HepG2 (cell line): ENCODE measurements around the gene PSMG3. TPM values are rescaled to one million over a fixed set of nuclear protein-coding genes. Genes with fewer than 3 reads are reported as not detected.

Experiments
- ATAC-seq: fragments of 200-7000 bp; cut with Tn5 transposase; 3 replicates; pipeline ENCODE4 v1.9.1; 2020; ENCODE audit warnings: mild to moderate bottlenecking, moderate library complexity
- BruUV-seq: library from RNA; stranded (reverse); fragments of 400-500 nt; replicated peaks from 2 replicates; lab custom pipeline; 2021; lab: Mats Ljungman, UMichigan
- CTCF ChIA-PET: fragments of 300-600 bp; formaldehyde crosslinking; extraction: SDS; loops from one replicate; lab custom pipeline; 2021; ENCODE audit warnings: low total read pairs, inconsistent platforms, low intra/inter-chr PET ratio; lab: Yijun Ruan, JAX
- POLR2A ChIA-PET: fragments of 350-600 bp; sonication (Branson Sonifier 250); formaldehyde crosslinking; loops from one replicate; lab custom pipeline; 2020; ENCODE audit warnings: antibody characterized with exemption, inconsistent platforms; lab: Yijun Ruan, JAX
- DNase-seq: peaks from one replicate; pipeline ENCODE4 v3.0.0-alpha.2; 2015; ENCODE audit warnings: low spot score
- FAIRE-seq: peaks from 3 replicates; lab custom pipeline; 2011; peaks lifted over from hg19 to GRCh38; lab: Jason Lieb, UNC
- H2AFZ ChIP-seq: one replicate; pipeline ENCODE4 v1.6.1; 2011; ENCODE audit warnings: low read length, inconsistent platforms
- H3K27ac ChIP-seq: fragments of 300-600 bp; 3 replicates; pipeline ENCODE4 v1.8.0; 2011; ENCODE audit warnings: mixed run types, mild to moderate bottlenecking, mixed read lengths, low read length, inconsistent platforms; ENCODE audit not compliant: insufficient read depth; ENCODE audit errors: extremely low read length
- H3K27me3 ChIP-seq, 2 experiments: fragments of 200-600 bp in 1 of 2; 2 replicates in 1 of 2; 3 replicates in 1 of 2; pipeline versions ENCODE4 v1.6.0 to v1.8.0; 2011; ENCODE audit warnings: low read length in 2 of 2, mild to moderate bottlenecking in 2 of 2, moderate library complexity in 2 of 2, inconsistent platforms in 1 of 2; ENCODE audit not compliant: insufficient read depth in 2 of 2, control insufficient read depth in 1 of 2
- H3K36me3 ChIP-seq, 2 experiments: fragments of 200-600 bp in 1 of 2; replicated peaks in 1 of 2; 2 replicates in 1 of 2; 3 replicates in 1 of 2; pipeline versions ENCODE4 v1.5.1 to v1.8.0; 2011; ENCODE audit warnings: low read length in 2 of 2, inconsistent platforms in 1 of 2; ENCODE audit not compliant: insufficient read depth in 2 of 2, control insufficient read depth in 1 of 2
- H3K4me1 ChIP-seq: 2 replicates; pipeline ENCODE4 v1.5.1; 2012; ENCODE audit warnings: low read length, inconsistent platforms; ENCODE audit not compliant: insufficient read depth
- H3K4me2 ChIP-seq: 2 replicates; pipeline ENCODE4 v1.6.0; 2011; ENCODE audit warnings: low read depth, low read length, inconsistent platforms
- H3K4me3 ChIP-seq, 3 experiments: fragments of 200-600 bp in 1 of 3; sonication (generic), shearing (Covaris generic) in 1 of 3; replicated peaks in 1 of 3; 2 replicates each; pipeline ENCODE4 v1.5.1; 2011 to 2016; ENCODE audit warnings: low read length in 3 of 3, inconsistent platforms in 2 of 3, low read depth in 2 of 3, mild to moderate bottlenecking in 2 of 3, control low read depth in 1 of 3, mixed read lengths in 1 of 3; ENCODE audit not compliant: insufficient read depth in 1 of 3
- H3K79me2 ChIP-seq: one replicate; pipeline ENCODE4 v1.6.1; 2011; ENCODE audit warnings: low read length, inconsistent platforms; ENCODE audit not compliant: insufficient read depth
- H3K9ac ChIP-seq: 2 replicates; pipeline ENCODE4 v1.6.0; 2011; ENCODE audit warnings: mild to moderate bottlenecking, low read depth, low read length, inconsistent platforms; ENCODE audit not compliant: insufficient read depth
- H3K9me3 ChIP-seq: 2 replicates; pipeline ENCODE4 v1.5.1; 2012; ENCODE audit warnings: mild to moderate bottlenecking, low read length
- H4K20me1 ChIP-seq: 2 replicates; pipeline ENCODE4 v1.6.0; 2011; ENCODE audit warnings: inconsistent platforms, mild to moderate bottlenecking, low read length, moderate library complexity; ENCODE audit not compliant: insufficient read depth
- CBFB ChIP-seq: sonication (generic); formaldehyde crosslinking; IDR thresholded peaks from 2 replicates; pipeline ENCODE4 v1.4.0; 2020; ENCODE audit warnings: missing genetic modification reagents
- CEBPG ChIP-seq: IDR thresholded peaks from 2 replicates; pipeline ENCODE4 v1.6.1; 2016
- GMEB2 ChIP-seq: IDR thresholded peaks from 2 replicates; pipeline ENCODE4 v1.6.1; 2016; ENCODE audit warnings: missing biosample characterization, missing genetic modification reagents, low read depth
- HNF1B ChIP-seq: sonication (generic); formaldehyde crosslinking; IDR thresholded peaks from 2 replicates; pipeline ENCODE4 v1.5.1; 2020; ENCODE audit warnings: mild to moderate bottlenecking, moderate library complexity, missing genetic modification reagents
- MBD4 ChIP-seq: IDR thresholded peaks from 2 replicates; pipeline ENCODE4 v1.6.1; 2012; ENCODE audit warnings: low read length, inconsistent platforms, borderline replicate concordance
- NPAS2 ChIP-seq: sonication (generic); formaldehyde crosslinking; IDR thresholded peaks from 2 replicates; pipeline ENCODE4 v1.8.0; 2022; ENCODE audit warnings: mild to moderate bottlenecking, missing genetic modification reagents, borderline replicate concordance
- SOX13 ChIP-seq, 3 experiments: fragments of 450-650 bp in 1 of 3; sonication (generic) in 1 of 3; formaldehyde crosslinking in 1 of 3; IDR thresholded peaks in 2 of 3; conservative IDR thresholded peaks in 1 of 3; 2 replicates each; pipeline versions ENCODE4 v1.5.0 to v1.6.1; 2016 to 2020; ENCODE audit warnings: antibody characterized with exemption in 1 of 3, mild to moderate bottlenecking in 1 of 3, missing compliant biosample characterization in 1 of 3, missing genetic modification reagents in 1 of 3, moderate library complexity in 1 of 3
- TCF12 ChIP-seq, 2 experiments: fragments of 450-650 bp in 1 of 2; sonication (generic) in 1 of 2; formaldehyde crosslinking in 1 of 2; IDR thresholded peaks; 2 replicates each; pipeline versions ENCODE4 v1.6.1 to v1.8.0; 2017 to 2022; ENCODE audit warnings: antibody characterized with exemption in 1 of 2, mild to moderate bottlenecking in 1 of 2, missing genetic modification reagents in 1 of 2, moderate library complexity in 1 of 2
- ZBED4 ChIP-seq: sonication (generic); formaldehyde crosslinking; IDR thresholded peaks from 2 replicates; pipeline ENCODE4 v1.4.0; 2020; ENCODE audit warnings: missing genetic modification reagents, borderline replicate concordance
- ZNF891 ChIP-seq: sonication (generic); formaldehyde crosslinking; IDR thresholded peaks from 2 replicates; pipeline ENCODE4 v1.5.0; 2020; ENCODE audit warnings: mild to moderate bottlenecking, missing genetic modification reagents
- ZSCAN20 ChIP-seq: sonication (generic); formaldehyde crosslinking; IDR thresholded peaks from 2 replicates; pipeline ENCODE4 v1.4.0; 2020; ENCODE audit warnings: missing genetic modification reagents, mild to moderate bottlenecking, borderline replicate concordance
- WGBS: methylation state at CpG from one replicate; pipeline ENCODE4 v1.1.6; 2017; ENCODE audit warnings: low lambda C conversion rate; 5-methylcytosine and 5-hydroxymethylcytosine counted together
- in situ Hi-C: cut with HindIII; loops from 2 replicates; pipeline ENCODE4 v1.10.0; 2017; ENCODE audit warnings: low pct_unique_long_range_greater_than_20kb; ENCODE audit not compliant: extremely low pct_ligation_motif_present
- intact Hi-C: fragments of 100-400 bp; cut with micrococcal nuclease; formaldehyde crosslinking; loops from one replicate; pipeline ENCODE4 v1.10.0; 2022; ENCODE audit not compliant: unreplicated experiment
- polyA plus RNA-seq, 8 experiments: library from polyadenylated mRNA; depleted of rRNA in 3 of 8; stranded (reverse) in 7 of 8; unstranded in 1 of 8; fragments of >200 nt; fragmentation: Illumina TruSeq in 4 of 8; extraction: Trizol in 4 of 8; gene quantifications; 2 replicates each; pipeline versions ENCODE4 v1.2.1 to v1.2.3, GENCODE V29; 2011 to 2016; ENCODE audit warnings: low read depth in 4 of 8, missing spikeins in 1 of 8, mixed read lengths in 1 of 8; ENCODE audit not compliant: insufficient read depth in 1 of 8
- total RNA-seq, 5 experiments: library from RNA; depleted of rRNA; stranded (reverse); fragments of >200 nt; fragmentation: Illumina TruSeq; extraction: Trizol; gene quantifications; 2 replicates each; pipeline ENCODE4 v1.2.3, GENCODE V29; 2016; ENCODE audit warnings: low read depth in 1 of 5

The PSMG3 gene
- total and polyA plus RNA-seq, 2 of the 13 experiments (the other 11 are each of a cell fraction or from before 2014, with no cell fraction given) = 29.6 to 48.4 TPM

- DNase-seq (no peak), ATAC-seq (no peak), FAIRE-seq (no peak)
- no TSS peak for BruUV-seq
- H3K36me3 ChIP-seq = no peaks in the 10 kb centered on the region
- H3K27me3 ChIP-seq = peaks cover 9 to 51% of the 10 kb centered on the region in 2 experiments; a peak in 4 of 5 replicates
- no peak overlapping the region for H2AFZ ChIP-seq
- WGBS = 27% methylated on average over 5 of the region's 8 CpGs
- H3K79me2 ChIP-seq = no peaks in the 10 kb centered on the region
- ChIA-PET POLR2A (interaction anchor here (0.5 kb wide), 1 partner anchor 349 kb away, joined by 4 read pairs; no protein-coding TSS in a partner anchor), CTCF (no interaction called here)
- TF ChIP-seq NPAS2 (CRISPR knock-in tag) (no peak), ZNF891 (CRISPR knock-in tag) (no peak), GMEB2 (CRISPR knock-in tag) (no peak), ZSCAN20 (no peak), MBD4 (no peak), CBFB (CRISPR knock-in tag) (no peak), ZBED4 (CRISPR knock-in tag) (no peak), SOX13 (IDR thresholded peaks at IDR 0.05) (no peak), SOX13 (CRISPR knock-in tag; conservative IDR thresholded peaks at IDR 0.05 in 1 of 2, IDR thresholded peaks at IDR 0.05 in 1 of 2) (no peak), CEBPG (CRISPR knock-in tag) (no peak), TCF12 (IDR thresholded peaks at IDR 0.05) (no peak), TCF12 (CRISPR knock-in tag; IDR thresholded peaks at IDR 0.05) (no peak), HNF1B (CRISPR knock-in tag) (no peak)
- H3K4me3 ChIP-seq = no peak overlapping the region
- no peak overlapping the region for H3K4me2 ChIP-seq
- no peak overlapping the region for H3K9ac ChIP-seq
- H3K9me3 ChIP-seq = no peaks in the 10 kb centered on the region
- peaks cover 16% of the 10 kb centered on the region for H3K4me1 ChIP-seq
- intact Hi-C loops (no loop called here), in situ Hi-C loops (no loop called here)
- H4K20me1 ChIP-seq = no peaks in the 10 kb centered on the region
- H3K27ac ChIP-seq = no peak overlapping the region
Measured at GRCh38 chr7:1608318-1608717, 38.5 kb upstream of the PSMG3 start.
